ENCODE measurements around the gene TFF2.

TFF2 gene, protein sequence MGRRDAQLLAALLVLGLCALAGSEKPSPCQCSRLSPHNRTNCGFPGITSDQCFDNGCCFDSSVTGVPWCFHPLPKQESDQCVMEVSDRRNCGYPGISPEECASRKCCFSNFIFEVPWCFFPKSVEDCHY

DNA sequence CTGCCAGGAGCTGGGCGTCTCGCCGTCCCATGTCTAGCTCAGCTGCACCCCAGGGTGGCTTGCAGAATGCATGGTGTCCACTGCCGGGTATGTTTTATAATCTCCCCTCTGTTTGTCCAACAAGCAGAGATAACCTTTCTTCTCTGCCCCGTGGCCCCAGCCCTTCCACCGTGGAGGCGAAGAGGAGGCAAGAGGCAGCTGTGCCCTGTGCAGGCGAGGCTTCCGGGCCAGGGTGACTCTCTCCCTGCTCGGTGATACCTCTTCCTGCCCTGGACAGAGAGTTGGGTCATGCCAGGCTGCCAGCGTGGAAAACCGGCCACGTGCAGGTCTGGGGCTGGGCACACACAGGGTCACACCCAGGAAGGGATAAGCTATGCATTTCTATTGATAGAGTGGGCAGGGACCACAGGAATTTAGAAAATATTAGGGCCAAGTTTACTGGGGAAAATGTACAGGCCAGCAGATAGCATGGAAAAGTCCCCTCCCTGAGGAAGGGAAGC, at the start of gene TFF2:
TSS of gene TFF2 (minus strand) at position 68 of the 500 bp plus-strand sequence. CDS start at position 31, 37 bp downstream.
- DNase-seq: no peak

DNA sequence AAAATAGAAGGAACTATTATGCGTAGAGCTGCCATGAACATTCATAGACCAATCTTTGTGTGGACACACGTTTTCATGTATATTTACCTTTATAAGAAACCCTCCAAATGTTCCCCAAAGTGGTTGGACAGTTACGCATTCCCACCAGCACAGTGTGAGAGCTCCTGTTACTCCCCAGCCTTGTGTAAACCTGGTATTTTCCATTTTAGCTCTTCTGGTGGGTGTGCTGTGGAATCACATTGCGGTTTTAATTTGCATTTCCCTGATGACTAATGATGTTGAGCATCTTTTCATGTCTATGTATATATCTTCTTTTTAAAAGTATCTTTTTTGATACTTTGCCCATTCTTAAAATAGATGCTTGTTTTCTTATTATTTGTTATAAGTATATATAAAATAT, 49.7 kb upstream of the TFF2 start:
- peak in 1 of 2 donors; percentile 28 for DNase-seq

DNA sequence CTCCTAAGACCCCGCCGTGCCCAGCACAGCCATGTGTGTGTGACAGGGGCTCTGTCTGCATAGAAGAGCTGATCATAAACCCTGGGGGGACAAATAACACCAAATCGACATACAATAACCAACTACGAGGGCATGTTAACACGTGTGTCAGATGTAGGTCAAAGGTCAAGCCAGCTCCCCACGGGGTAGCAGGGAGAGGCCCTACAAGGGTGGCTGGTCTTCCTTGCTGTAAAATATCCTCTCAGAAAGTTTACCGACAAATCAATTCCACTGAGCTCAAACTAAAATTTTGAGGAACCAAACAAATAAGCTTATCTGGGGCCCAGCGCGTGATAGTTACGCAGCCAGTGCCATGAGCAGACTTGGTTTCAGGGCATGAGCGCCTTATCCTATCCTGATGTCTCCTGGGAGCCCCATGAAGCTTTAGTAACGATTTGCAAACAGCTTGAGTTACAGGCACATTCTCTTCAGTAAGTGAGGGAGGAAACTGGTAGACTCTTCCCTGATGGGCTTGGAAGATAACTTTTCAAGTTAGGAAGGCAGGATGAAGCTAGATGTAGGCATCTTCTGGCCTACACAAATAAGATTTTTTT, 47.7 kb upstream of the TFF2 start:
- DNase-seq: no peak

DNA sequence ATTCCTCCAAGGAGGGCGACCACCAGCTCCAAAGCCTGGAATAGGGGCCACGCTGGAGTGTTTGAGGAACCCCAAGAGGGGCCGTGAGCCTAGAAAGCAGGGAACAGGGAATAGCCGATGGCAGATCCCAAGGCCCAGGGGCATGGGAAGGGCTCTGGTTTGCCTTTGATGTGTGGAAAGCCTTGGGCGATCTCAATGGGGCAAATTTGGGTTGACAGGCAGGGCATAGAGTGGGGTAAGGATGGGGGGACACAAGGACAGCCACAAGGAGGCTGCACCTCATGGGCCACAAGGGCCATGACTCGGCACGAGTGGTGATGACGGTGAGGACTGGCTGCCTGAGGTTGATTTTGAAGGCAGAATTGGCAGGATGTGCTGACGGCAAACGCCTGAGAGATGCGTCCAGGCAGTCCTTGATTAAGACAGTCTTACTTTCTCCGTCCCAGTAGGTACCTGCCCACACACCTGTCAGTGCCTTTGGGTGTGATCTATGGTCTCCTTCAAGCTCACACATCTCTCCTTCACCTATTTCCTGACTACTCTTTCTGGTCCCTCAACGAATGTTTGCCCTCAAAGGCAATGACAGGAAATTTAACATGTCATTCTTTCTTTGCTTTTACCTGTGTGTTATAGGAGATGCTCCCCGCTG, 47.1 kb upstream of the TFF2 start:
- no peak for DNase-seq

DNA sequence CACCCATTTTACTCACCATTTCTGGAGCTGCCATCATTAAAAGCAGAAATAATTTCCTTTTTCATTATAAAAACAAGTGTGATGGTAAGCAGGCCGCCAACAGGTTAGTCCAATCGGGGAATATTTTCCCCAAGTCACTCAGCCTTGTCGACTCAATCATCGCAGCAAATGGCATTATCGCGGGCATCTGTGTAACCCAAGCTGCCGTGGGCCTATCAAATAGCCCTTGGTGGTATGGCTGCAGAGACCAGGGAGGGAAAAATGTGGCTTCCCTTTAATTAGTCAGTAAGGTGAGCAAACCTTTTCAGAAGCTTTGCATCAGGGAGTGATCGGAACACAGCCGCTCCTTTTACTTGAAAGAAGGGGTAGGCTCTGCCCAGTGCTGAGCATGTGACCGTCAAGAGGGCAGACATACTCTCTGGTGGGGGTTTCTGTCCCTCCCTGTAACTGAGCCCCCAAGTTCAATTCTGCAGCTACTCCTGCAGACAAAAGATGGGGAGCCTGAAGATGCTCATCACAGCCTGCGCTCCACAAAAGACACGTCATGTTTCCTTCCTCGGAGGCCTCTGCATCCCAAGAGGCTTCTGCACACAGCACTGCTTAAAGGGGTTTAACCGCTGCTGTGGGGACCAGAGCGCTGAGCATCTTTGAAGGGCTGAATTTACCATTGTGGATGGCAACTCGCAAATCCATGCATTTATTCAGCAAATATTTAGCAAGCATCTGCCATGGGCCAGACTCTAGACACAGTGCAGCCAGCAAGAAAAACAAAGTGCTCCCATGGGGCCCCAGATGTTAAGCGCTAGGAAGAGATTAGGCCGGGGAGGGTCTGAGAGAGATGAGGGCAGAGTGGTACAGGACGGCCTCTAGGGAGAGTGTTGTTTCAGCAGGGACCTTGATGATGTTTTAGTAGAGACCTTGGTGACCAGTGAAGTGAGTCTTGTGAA, 46.3 kb upstream of the TFF2 start:
- no peak for DNase-seq

DNA sequence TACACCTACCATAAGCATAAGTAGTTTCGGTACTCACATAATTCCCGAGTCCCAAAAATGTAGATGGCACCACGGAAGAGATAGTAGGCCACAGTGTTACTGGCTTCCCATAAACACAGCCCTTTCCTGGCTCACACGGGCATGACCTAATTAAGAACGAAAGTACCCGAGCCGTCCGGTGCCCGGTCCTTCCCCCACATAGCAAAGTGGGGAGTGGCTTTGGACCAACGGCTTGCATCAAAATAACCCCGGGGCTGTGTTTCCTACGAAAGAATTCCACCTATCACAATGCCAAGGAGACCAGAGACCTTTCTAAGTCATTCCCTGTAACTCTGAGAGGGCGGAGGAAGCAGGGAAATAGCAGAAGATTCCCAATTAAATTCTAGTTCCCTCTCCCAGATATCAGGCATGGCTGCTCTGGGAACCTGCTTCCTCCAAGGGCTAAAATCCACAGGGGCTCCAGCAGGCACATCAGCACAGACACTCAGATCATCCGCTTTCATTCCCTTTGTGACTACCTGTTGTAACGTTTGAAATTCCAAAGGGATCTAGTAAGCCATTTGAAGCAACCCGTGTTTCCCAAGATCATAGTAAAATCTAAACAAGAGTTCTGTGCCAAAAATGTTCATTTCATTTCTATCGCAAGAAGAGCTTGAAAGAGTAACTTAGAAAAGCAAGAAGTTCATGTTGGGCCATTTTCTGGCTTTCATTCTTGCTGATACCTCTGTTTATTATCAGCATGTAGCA, 45.3 kb upstream of the TFF2 start, which contains the start of gene TMPRSS3:
TSS of gene TMPRSS3 (minus strand) at position 148 of the 747 bp plus-strand sequence. CDS start 635 bp downstream, outside the sequence.
- DNase-seq: no peak

DNA sequence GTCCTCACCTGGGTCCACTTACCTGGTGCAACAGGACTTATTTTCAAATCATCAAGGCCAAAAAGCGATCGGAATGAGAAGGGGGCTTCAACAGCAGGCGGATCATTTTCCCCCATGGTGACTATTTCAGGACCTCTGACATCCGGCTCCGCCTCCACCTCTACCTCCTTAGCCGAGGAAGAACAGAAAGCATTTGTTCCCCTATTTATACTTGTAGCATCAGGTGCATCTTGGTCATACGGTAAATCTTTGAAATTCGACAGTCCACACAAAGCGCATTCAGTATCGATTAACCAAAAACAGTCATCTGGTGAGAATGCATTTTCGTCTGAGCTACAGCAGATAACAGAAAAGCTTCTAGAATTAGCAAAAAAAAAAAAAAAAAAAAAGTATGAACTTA, 44.5 kb upstream of the TFF2 start:
- no peak for DNase-seq

DNA sequence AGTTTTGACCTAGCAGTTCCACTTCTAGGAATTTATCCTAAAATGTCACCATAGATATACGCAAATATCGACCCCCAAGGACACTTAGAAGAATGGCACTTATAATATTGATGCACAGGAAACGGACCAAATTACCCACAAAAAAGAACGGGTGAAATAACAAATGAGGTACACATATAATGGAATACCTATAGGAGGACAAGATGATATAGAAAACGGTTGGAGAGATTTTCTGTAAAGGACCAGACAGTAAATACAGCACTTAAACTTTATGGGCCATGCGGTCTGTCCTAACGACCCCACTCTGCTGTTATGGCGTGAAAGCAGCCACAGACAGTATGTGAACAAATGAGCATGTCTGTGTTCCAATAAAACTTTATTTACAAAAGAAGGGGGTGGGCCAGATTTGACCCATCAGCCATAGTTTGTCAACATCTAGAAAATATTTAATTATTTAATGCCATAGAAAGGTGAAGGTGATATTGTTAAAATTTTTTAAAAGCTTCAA, 42.7 kb upstream of the TFF2 start:
- DNase-seq: no peak

DNA sequence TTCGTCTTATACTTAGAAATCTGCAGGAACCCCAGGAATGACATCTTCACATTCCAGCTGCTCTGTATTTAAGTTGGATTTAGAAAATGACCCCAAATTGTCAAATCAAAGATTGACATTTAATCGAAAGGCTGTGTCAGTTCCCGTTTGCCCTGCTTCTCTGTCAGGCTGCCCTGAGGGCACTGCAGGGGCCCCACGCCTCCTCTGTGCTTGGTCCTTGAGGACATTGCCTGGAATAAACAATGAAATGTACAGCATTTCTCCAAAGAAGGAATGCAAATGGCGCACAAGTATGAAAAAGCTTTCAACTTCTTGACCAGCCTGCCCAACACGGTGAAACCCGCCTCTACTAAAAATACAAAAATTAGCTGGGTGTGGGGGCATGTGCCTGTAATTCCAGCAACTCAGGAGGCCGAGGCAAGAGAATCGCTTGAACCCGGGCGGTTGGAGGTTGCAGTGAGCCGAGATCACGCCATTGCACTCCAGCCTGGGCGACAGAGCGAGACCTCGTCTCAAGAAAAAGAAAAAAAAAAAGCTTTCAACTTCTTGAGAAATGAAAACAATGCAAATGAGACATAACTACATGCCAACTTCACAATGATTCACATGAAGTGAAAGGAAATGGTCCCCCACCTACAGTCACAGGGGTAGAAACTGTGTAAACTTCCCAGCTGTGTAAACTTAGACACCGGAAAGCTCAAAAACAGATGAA, 42.1 kb upstream of the TFF2 start:
- peak; percentile 23 to 54 for DNase-seq

DNA sequence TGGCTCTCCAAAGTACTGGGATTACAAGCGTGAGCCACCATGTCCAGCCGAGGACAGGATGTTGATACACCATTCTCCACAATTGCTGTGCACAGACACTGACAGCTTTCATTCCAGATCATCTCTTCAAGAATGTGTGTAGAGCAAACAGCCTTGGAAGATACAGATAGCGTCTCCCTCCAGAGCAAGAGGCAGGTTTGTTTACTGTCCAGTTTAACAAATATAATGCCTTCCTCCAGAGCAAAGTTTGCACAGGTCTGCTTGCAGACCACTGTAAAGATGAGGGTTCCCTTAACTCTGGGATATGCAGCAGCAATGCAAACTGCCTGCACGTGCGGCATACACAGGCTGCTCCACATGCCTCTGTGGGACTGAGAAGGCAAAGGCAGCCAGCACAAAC, 40.5 kb upstream of the TFF2 start:
- DNase-seq: no peak

DNA sequence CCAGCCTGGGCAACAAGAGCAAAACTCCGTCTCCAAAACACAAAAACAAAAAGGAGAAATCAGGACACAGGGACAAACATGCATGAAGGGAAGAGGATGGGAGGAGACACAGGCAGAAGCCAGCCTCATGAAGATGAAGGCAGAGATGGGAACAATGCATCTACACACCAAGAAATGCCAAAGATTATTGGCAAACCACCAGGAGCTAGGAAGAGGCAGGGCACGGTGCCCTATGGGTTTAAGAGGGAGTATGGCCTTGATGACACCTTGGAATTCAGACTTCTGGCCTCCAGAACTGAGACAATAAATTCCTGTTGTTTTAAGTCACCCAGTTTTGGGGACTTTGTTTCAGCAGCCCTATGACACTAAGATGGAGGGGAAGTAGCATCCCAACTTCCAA, 39.9 kb upstream of the TFF2 start:
- no peak for DNase-seq

DNA sequence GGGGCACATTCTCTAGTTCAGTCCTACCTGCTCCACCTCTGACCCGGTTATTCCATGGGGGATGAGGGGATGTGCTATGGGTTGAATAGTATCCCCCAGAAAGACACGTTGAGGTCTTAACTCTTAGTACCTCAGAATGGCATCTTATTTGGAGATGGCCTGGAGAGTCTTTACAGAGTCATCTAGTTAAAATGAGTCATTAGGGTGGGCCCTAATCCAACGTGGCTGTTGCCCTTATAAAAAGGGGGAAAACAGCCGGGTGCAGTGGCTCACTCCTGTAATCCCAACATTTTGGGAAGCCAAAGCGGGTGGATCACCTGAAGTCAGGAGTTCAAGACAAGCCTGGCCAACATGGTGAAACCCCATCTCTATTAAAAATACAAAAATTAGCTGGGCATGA, 39.4 kb upstream of the TFF2 start:
- DNase-seq: no peak

DNA sequence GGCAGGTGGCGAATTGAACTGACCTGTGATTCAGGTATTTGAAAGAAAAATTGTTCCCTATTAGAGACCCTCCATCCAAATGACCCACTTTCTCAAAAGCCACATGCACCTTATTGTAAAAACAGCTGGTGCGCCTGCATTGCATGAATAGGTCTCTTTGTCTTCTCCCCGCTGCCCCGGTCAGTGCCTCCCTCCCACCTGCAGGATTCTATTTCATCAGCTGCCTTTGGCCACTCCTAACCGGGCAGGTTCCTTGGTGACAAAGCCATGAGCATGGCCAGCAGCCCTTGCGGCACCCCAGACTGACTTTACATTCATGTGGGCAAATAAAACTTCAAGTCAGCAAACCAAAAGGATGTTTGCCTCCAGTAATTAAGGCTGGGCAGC, 38.6 kb upstream of the TFF2 start:
- no peak for DNase-seq

DNA sequence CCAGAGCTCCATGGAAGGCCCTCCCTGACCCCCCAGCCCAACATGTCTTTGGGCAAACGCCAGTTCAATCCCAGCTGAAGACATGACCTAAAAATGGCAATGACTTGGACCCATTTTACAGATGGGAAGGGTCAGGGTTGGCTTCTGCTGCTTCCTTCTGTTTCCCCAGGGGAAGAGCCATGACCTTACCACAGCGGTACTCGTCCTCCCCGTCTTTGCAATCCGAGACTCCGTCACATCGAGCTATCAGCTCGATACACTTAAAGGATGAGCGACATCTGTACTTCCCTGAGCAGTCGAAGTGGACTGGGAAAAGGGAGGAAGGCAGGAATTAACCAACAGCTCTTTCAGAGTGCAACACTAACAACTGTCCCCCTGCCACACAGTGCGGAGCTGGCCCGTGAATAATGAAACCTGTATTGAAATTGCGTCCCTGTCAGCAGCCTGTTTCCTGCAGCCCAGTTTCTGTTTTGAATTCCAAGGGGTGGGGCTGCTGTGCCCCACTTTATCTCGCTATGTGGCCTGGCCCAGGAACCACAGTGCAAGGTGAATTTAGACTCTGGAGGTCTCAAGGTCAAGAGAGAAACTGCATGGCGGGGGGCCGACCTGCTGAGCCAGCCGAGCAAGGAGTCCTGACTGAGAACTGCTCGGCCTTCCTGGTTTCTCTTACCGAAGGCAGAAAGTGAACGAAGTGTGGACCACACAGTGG, 38.1 kb upstream of the TFF2 start:
- DNase-seq: peak in 1 of 2 donors; percentile 14

DNA sequence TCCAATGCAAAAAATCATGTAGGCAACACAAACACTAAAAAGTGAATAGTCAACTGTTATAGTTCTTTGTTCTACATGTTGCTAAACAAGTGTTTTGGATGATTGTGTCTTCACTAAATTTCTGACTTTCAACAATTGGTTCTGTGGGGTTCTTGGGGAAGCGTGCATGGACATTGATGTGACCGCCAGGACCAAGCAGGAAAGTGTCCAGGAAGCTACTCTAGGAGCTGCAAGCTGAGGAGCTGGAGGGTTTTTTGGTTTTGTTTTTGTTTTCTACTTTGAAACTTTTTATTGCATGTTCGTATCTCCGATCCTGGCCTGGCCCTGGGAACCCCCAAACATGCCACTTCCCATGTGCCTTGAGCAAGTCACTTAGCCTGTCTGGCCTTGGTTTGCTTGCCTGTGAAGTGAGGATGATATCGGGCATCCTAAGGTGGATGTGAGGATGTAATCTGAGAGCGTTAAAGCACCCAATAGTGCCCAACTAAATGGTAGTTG, 37.1 kb upstream of the TFF2 start:
- DNase-seq: no peak

DNA sequence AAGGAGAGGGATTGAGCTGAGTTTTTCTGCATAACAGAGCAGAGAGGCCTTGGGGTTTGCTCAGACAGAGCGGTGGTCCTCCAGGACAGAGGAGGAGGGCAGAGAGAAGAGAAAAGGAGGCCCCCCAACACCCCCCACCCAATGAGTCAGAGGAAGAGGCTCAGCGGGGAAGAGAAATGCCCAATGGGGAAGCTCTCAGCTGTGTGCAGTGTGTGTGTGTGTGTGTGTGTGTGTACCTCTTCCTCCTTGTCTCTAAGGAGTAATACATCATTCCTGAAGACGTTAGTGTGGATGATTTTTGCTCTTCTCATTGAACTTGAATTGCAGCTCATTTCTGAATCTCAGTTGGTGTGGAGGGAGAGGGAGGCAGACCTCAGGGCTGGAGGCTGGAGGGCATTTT, 36.4 kb upstream of the TFF2 start:
- no peak for DNase-seq

DNA sequence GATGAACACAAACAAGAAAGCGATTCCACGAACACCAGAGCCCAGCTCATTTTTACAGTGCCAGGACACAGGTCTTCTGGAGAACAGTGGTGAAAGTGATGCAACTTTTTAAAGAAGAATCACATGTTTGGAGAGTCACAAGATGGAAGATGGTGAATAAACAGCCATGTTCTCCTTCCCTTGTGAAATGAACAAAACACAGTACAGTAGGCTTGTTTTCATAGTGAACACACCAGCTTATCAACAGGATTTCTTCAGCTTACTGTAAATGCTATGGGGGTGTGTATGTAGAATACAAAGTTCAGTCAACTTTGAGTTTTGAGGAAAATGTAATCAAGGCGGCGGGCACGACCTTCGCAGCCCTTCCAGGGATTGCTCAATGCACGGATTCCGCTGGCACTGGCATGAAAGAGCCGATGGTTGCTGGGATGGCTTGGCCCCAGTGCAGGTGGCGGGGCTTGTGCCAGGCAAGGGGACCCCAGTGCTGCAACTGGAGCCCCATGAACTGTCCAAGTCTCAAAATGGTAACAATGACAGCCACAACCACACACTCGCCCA, 35.3 kb upstream of the TFF2 start:
- DNase-seq: no peak

DNA sequence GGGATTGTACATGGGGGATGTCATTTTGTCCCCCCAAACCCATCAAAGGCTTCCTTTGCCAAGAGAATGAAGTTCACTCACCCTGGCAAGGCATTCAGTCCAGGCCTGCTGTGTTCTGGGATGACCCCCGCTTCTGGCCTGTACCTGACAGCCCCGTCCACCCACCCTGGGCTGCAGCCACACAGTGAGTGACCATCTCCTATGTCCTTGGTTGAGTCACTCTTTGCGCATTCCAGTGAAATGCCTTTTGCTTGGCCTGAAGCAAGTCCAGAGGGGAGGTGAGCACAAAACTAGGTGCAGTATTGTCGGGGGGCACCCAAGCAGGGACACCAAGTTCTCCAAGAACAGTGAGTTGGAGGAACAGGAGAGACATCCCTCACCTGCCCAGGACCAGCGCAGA, 34.8 kb upstream of the TFF2 start:
- no peak for DNase-seq

DNA sequence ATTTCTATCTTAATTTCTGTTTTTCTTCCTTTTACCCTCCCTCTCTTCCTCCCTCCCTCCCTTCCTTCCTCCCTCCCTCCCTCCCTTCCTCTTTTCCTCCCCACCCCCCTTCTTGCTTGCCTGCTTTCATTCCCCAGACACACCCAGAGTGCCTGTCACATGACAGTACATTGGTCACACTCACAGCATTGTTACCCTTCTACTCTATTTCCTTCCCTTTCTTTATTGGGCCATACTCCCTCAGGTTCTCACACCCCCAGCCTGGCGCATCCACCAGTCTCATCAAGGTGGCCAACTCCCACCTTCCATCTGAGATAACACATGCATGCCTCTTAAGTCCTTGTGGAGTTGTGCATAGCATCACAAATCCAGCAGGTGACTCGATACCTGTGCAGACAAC, 34.2 kb upstream of the TFF2 start:
- no peak for DNase-seq
